HepG2 (cell line): ENCODE data around the gene MRPL10. TPM values are rescaled to one million over a fixed set of nuclear protein-coding genes. Genes with fewer than 3 reads are reported as not detected.
A peak's percentile ranks its signal among the peaks of the same experiment; 100 is the strongest.

Experiments used
- ATM ChIP-seq: fragments of 450-650 bp; IDR thresholded peaks from 2 replicates; pipeline ENCODE4 v1.7.1; 2017; ENCODE audit warnings: mild to moderate bottlenecking, borderline replicate concordance
- GABPA ChIP-seq, 2 experiments: IDR thresholded peaks; 2 replicates each; pipeline ENCODE4 v1.6.1; 2011 to 2016; ENCODE audit warnings: low read depth in 2 of 2, low read length in 1 of 2, missing biosample characterization in 1 of 2, missing genetic modification characterization in 1 of 2
- JARID2 ChIP-seq: sonication (generic); formaldehyde crosslinking; IDR thresholded peaks from 2 replicates; pipeline ENCODE4 v1.8.1; 2023; ENCODE audit warnings: missing genetic modification reagents, inconsistent platforms; ENCODE audit not compliant: insufficient replicate concordance
- KAT8 ChIP-seq: IDR thresholded peaks from 2 replicates; pipeline ENCODE4 v1.6.1; 2016; ENCODE audit warnings: missing genetic modification reagents, missing compliant biosample characterization
- KDM5B ChIP-seq: sonication (generic); formaldehyde crosslinking; IDR thresholded peaks from 2 replicates; pipeline ENCODE4 v1.4.0; 2020; ENCODE audit warnings: missing genetic modification reagents, mild to moderate bottlenecking, borderline replicate concordance
- KLF16 ChIP-seq, 2 experiments: sonication (generic) in 1 of 2; formaldehyde crosslinking in 1 of 2; IDR thresholded peaks; 2 replicates each; pipeline versions ENCODE4 v1.6.1 to v1.8.0; 2016 to 2023; ENCODE audit warnings: missing genetic modification reagents in 2 of 2, missing compliant biosample characterization in 1 of 2
- KLF9 ChIP-seq: IDR thresholded peaks from 2 replicates; pipeline ENCODE4 v1.6.1; 2016; ENCODE audit warnings: low read depth
- NKX3-1 ChIP-seq: sonication (generic); formaldehyde crosslinking; IDR thresholded peaks from 2 replicates; pipeline ENCODE4 v1.5.0; 2020; ENCODE audit warnings: missing genetic modification reagents
- NR2F6 ChIP-seq, 2 experiments: IDR thresholded peaks; 2 replicates each; pipeline ENCODE4 v1.6.1; 2016; ENCODE audit warnings: antibody characterized with exemption in 1 of 2, mild to moderate bottlenecking in 1 of 2
- ONECUT2 ChIP-seq: sonication (generic); formaldehyde crosslinking; IDR thresholded peaks from 2 replicates; pipeline ENCODE4 v1.4.0; 2020; ENCODE audit warnings: missing genetic modification reagents
- TEAD2 ChIP-seq: sonication (generic); formaldehyde crosslinking; IDR thresholded peaks from 2 replicates; pipeline ENCODE4 v1.9.0; 2021; ENCODE audit warnings: missing genetic modification reagents
- ZBTB20 ChIP-seq: sonication (generic); formaldehyde crosslinking; IDR thresholded peaks from 2 replicates; pipeline ENCODE4 v1.8.1; 2023; ENCODE audit warnings: missing genetic modification reagents, low read depth, mild to moderate bottlenecking, borderline replicate concordance
- ZGPAT ChIP-seq: IDR thresholded peaks from 2 replicates; pipeline ENCODE4 v1.6.1; 2016; ENCODE audit warnings: mild to moderate bottlenecking
- ZKSCAN8 ChIP-seq: IDR thresholded peaks from 2 replicates; pipeline ENCODE4 v1.6.1; 2016; ENCODE audit warnings: borderline replicate concordance, missing genetic modification reagents, missing compliant biosample characterization
- ZNF335 ChIP-seq: sonication (generic); formaldehyde crosslinking; IDR thresholded peaks from 2 replicates; pipeline ENCODE4 v1.4.0; 2020; ENCODE audit warnings: missing genetic modification reagents
- ZNF414 ChIP-seq: sonication (generic); formaldehyde crosslinking; IDR thresholded peaks from 2 replicates; pipeline ENCODE4 v1.5.0; 2020; ENCODE audit warnings: missing genetic modification reagents
- ZNF687 ChIP-seq: sonication (generic); formaldehyde crosslinking; IDR thresholded peaks from 2 replicates; pipeline ENCODE4 v1.5.1; 2020; ENCODE audit warnings: mild to moderate bottlenecking, missing genetic modification reagents, moderate library complexity
- ZNF83 ChIP-seq: sonication (generic); formaldehyde crosslinking; IDR thresholded peaks from 2 replicates; pipeline ENCODE4 v1.4.0; 2020; ENCODE audit warnings: missing genetic modification reagents, mild to moderate bottlenecking, borderline replicate concordance
- polyA plus RNA-seq, 8 experiments: library from polyadenylated mRNA; depleted of rRNA in 3 of 8; stranded (reverse) in 7 of 8; unstranded in 1 of 8; fragments of >200 nt; fragmentation: Illumina TruSeq in 4 of 8; extraction: Trizol in 4 of 8; gene quantifications; 2 replicates each; pipeline versions ENCODE4 v1.2.1 to v1.2.3, GENCODE V29; 2011 to 2016; ENCODE audit warnings: low read depth in 4 of 8, missing spikeins in 1 of 8, mixed read lengths in 1 of 8; ENCODE audit not compliant: insufficient read depth in 1 of 8
- total RNA-seq, 5 experiments: library from RNA; depleted of rRNA; stranded (reverse); fragments of >200 nt; fragmentation: Illumina TruSeq; extraction: Trizol; gene quantifications; 2 replicates each; pipeline ENCODE4 v1.2.3, GENCODE V29; 2016; ENCODE audit warnings: low read depth in 1 of 5

The MRPL10 gene
- total and polyA plus RNA-seq, 2 of the 13 experiments (the other 11 are each of a cell fraction or from before 2014, with no cell fraction given): 56.7 to 149 TPM

- TF ChIP-seq GABPA (IDR thresholded peaks at IDR 0.05; ENCODE audit: low read depth, low read length) (no peak), GABPA (CRISPR knock-in tag; IDR thresholded peaks at IDR 0.05; ENCODE audit: low read depth) (no peak), ZNF414 (CRISPR knock-in tag) (peak; percentile 78), ZNF83 (no peak), ZGPAT (peak; percentile 86), TEAD2 (CRISPR knock-in tag) (no peak), ZNF335 (CRISPR knock-in tag) (no peak), NKX3-1 (CRISPR knock-in tag) (no peak), ATM (no peak), KDM5B (CRISPR knock-in tag) (peak; percentile 90; the same call in 1 of the 2 replicates), KLF9 (0 out of 2 replicates have a peak, but pooled peaks have one; percentile 63), ZNF687 (peak; percentile 90), ZKSCAN8 (CRISPR knock-in tag) (peak; percentile 47; the same call in 1 of the 2 replicates), ONECUT2 (CRISPR knock-in tag) (no peak), KLF16 (CRISPR knock-in tag; IDR thresholded peaks at IDR 0.05) (peak in 1 of 2 experiments; percentile 64; a peak in 2 of 4 replicates), JARID2 (CRISPR knock-in tag) (peak; percentile 47), KAT8 (CRISPR knock-in tag) (peak; percentile 78), ZBTB20 (no peak), NR2F6 (IDR thresholded peaks at IDR 0.05) (no peak), NR2F6 (CRISPR knock-in tag; IDR thresholded peaks at IDR 0.05) (peak; percentile 45; the same call in 1 of the 2 replicates)
Observed at GRCh38 chr17:47850692-47851573, 19.6 kb upstream of the MRPL10 start, which contains the start of gene SP6 (continued).
